H9 (cell line): Measurements from ENCODE around the gene GCNT1. TPM values are rescaled to one million over a fixed set of nuclear protein-coding genes. Genes with fewer than 3 reads are reported as not detected.
"Not testable (repeated sequence)": the region's sequence is repeated elsewhere in the genome, so short reads cannot be mapped to it uniquely, and the experiment has no call there.

Experiments used
- DNase-seq: peaks from one replicate; pipeline ENCODE4 v3.0.0-alpha.2; 2017
- H2AFZ ChIP-seq: one replicate; pipeline ENCODE4 v1.6.1; 2013; ENCODE audit warnings: mild to moderate bottlenecking, low read length, control low read depth, moderate library complexity
- H2AK5ac ChIP-seq: 2 replicates; pipeline ENCODE4 v1.6.1; 2013; ENCODE audit warnings: low read length, control low read depth, mixed read lengths; ENCODE audit not compliant: insufficient read length
- H2BK120ac ChIP-seq: one replicate; pipeline ENCODE4 v1.6.1; 2013; ENCODE audit warnings: low read depth, mild to moderate bottlenecking, low read length, control low read depth, inconsistent platforms; ENCODE audit not compliant: poor library complexity, severe bottlenecking
- H2BK12ac ChIP-seq: 2 replicates; pipeline ENCODE4 v1.6.1; 2013; ENCODE audit warnings: low read length, control low read depth, mixed read lengths, low read depth; ENCODE audit not compliant: insufficient read length
- H2BK15ac ChIP-seq: 2 replicates; pipeline ENCODE4 v1.6.1; 2013; ENCODE audit warnings: low read depth, low read length, control low read depth
- H2BK20ac ChIP-seq: one replicate; pipeline ENCODE4 v1.6.1; 2013; ENCODE audit warnings: low read depth, mild to moderate bottlenecking, low read length, control low read depth, inconsistent platforms; ENCODE audit not compliant: poor library complexity, severe bottlenecking
- H2BK5ac ChIP-seq: 2 replicates; pipeline ENCODE4 v1.6.1; 2013; ENCODE audit warnings: low read length, control low read depth, mixed read lengths; ENCODE audit not compliant: insufficient read length
- H3K14ac ChIP-seq: 2 replicates; pipeline ENCODE4 v1.6.1; 2013; ENCODE audit warnings: low read length, control low read depth; ENCODE audit not compliant: insufficient read depth
- H3K18ac ChIP-seq: 2 replicates; pipeline ENCODE4 v1.6.1; 2013; ENCODE audit warnings: low read depth, mild to moderate bottlenecking, mixed read lengths, low read length, control low read depth; ENCODE audit not compliant: insufficient read length
- H3K23ac ChIP-seq: 2 replicates; pipeline ENCODE4 v1.6.1; 2013; ENCODE audit warnings: low read length, control low read depth, mixed read lengths, low read depth; ENCODE audit not compliant: insufficient read length
- H3K23me2 ChIP-seq: 2 replicates; pipeline ENCODE4 v1.6.1; 2013; ENCODE audit warnings: low read depth, mild to moderate bottlenecking, mixed read lengths, low read length, control low read depth; ENCODE audit not compliant: insufficient read length, poor library complexity, severe bottlenecking
- H3K27ac ChIP-seq: 2 replicates; pipeline ENCODE4 v1.5.1; 2013; ENCODE audit warnings: low read length, control low read depth, mixed read lengths, low read depth; ENCODE audit not compliant: insufficient read length
- H3K27me3 ChIP-seq: 2 replicates; pipeline ENCODE4 v1.6.1; 2013; ENCODE audit warnings: low read length, control low read depth, inconsistent platforms; ENCODE audit not compliant: insufficient read depth
- H3K4ac ChIP-seq: 2 replicates; pipeline ENCODE4 v1.6.1; 2013; ENCODE audit warnings: low read depth, mild to moderate bottlenecking, control low read depth, inconsistent platforms, low read length, moderate library complexity
- H3K4me1 ChIP-seq: 2 replicates; pipeline ENCODE4 v1.6.1; 2013; ENCODE audit warnings: low read length, control low read depth, inconsistent platforms; ENCODE audit not compliant: insufficient read depth
- H3K4me2 ChIP-seq: 2 replicates; pipeline ENCODE4 v1.6.1; 2013; ENCODE audit warnings: low read length, control low read depth, mixed read lengths; ENCODE audit not compliant: insufficient read length, insufficient read depth
- H3K56ac ChIP-seq: 2 replicates; pipeline ENCODE4 v1.6.1; 2013; ENCODE audit warnings: low read depth, mild to moderate bottlenecking, mixed read lengths, low read length, control low read depth; ENCODE audit not compliant: insufficient read length
- H3K79me1 ChIP-seq: 2 replicates; pipeline ENCODE4 v1.6.1; 2013; ENCODE audit warnings: low read depth, mild to moderate bottlenecking, moderate library complexity, low read length, control low read depth, inconsistent platforms; ENCODE audit not compliant: insufficient read depth, poor library complexity, severe bottlenecking
- H3K79me2 ChIP-seq: 2 replicates; pipeline ENCODE4 v1.6.1; 2013; ENCODE audit warnings: low read length, control low read depth, inconsistent platforms; ENCODE audit not compliant: insufficient read depth
- H3K9ac ChIP-seq: 2 replicates; pipeline ENCODE4 v1.6.1; 2013; ENCODE audit warnings: low read length, control low read depth, mixed read lengths; ENCODE audit not compliant: insufficient read length; ENCODE audit errors: extremely low read depth
- H3K9me3 ChIP-seq: one replicate; pipeline ENCODE4 v1.6.1; 2013; ENCODE audit warnings: low read depth, low read length, inconsistent platforms; ENCODE audit not compliant: control insufficient read depth
- H3T11ph ChIP-seq: one replicate; pipeline ENCODE4 v1.6.1; 2013; ENCODE audit warnings: mild to moderate bottlenecking, low read length, control low read depth, inconsistent platforms
- H4K20me1 ChIP-seq: one replicate; pipeline ENCODE4 v1.6.1; 2013; ENCODE audit not compliant: control insufficient read depth, insufficient read length, insufficient read depth
- H4K5ac ChIP-seq: 2 replicates; pipeline ENCODE4 v1.6.1; 2013; ENCODE audit warnings: low read depth, mild to moderate bottlenecking, mixed read lengths, low read length, control low read depth; ENCODE audit not compliant: insufficient read length
- H4K8ac ChIP-seq: replicated peaks from 2 replicates; pipeline ENCODE4 v1.6.1; 2013; ENCODE audit warnings: low read length, control low read depth, mixed read lengths, low read depth; ENCODE audit not compliant: insufficient read length
- H4K91ac ChIP-seq: 2 replicates; pipeline ENCODE4 v1.6.1; 2013; ENCODE audit warnings: low read depth, mild to moderate bottlenecking, moderate library complexity, mixed read lengths, low read length, control low read depth; ENCODE audit not compliant: insufficient read length
- H3K27ac Mint-ChIP-seq, 3 experiments: 2 replicates in 2 of 3; 3 replicates in 1 of 3; pipeline ENCODE4 v1.8.0; 2020 to 2021; ENCODE audit warnings: mixed read lengths in 3 of 3, mild to moderate bottlenecking in 1 of 3, moderate library complexity in 1 of 3
- H3K27me3 Mint-ChIP-seq: 2 replicates; pipeline ENCODE4 v1.8.0; 2021; ENCODE audit warnings: low read depth, mild to moderate bottlenecking, moderate library complexity, mixed read lengths
- H3K36me3 Mint-ChIP-seq, 3 experiments: 2 replicates in 2 of 3; 3 replicates in 1 of 3; pipeline ENCODE4 v1.8.0; 2020 to 2021; ENCODE audit warnings: low read depth in 3 of 3, mixed read lengths in 3 of 3; ENCODE audit not compliant: insufficient read depth in 1 of 3
- H3K4me1 Mint-ChIP-seq, 2 experiments: 2 replicates each; pipeline ENCODE4 v1.8.0; 2020; ENCODE audit warnings: mixed read lengths in 2 of 2
- H3K4me3 Mint-ChIP-seq, 2 experiments: 2 replicates in 1 of 2; 3 replicates in 1 of 2; pipeline ENCODE4 v1.8.0; 2020 to 2021; ENCODE audit warnings: mild to moderate bottlenecking in 2 of 2, mixed read lengths in 2 of 2, moderate library complexity in 1 of 2
- H3K9me3 Mint-ChIP-seq, 2 experiments: 2 replicates in 1 of 2; 3 replicates in 1 of 2; pipeline ENCODE4 v1.8.0; 2020; ENCODE audit warnings: mild to moderate bottlenecking in 2 of 2, mixed read lengths in 2 of 2, moderate library complexity in 1 of 2
- CTCF ChIP-seq: fragments of 200-600 bp; sonication (generic); conservative IDR thresholded peaks from 3 replicates; pipeline ENCODE4 v1.8.0; 2021; ENCODE audit warnings: antibody characterized with exemption, mild to moderate bottlenecking
- WGBS: extraction: QIAGEN DNeasy Blood & Tissue Kit; methylation state at CpG from one replicate; pipeline ENCODE4 v1.1.7; 2013; ENCODE audit warnings: missing lambda C conversion rate, low lambda C conversion rate, mixed read lengths; ENCODE audit not compliant: insufficient read length; ENCODE audit errors: extremely low coverage; 5-methylcytosine and 5-hydroxymethylcytosine counted together
- total RNA-seq: library from RNA; stranded (reverse); gene quantifications from 2 replicates; pipeline ENCODE4 v1.2.1, GENCODE V29; 2021

Gene GCNT1
- total RNA-seq, 1 experiment from 2014 or later = 35.6 TPM

- Mint-ChIP-seq H3K27ac (peak overlapping the region in 2 of 3 experiments; percentile 8 to 37; a peak in 4 of 7 replicates), H3K9me3 (peaks cover 19 to 20% of the 10 kb centered on the region in 2 experiments), H3K36me3 (peaks cover 16 to 34% (median 27%) of the 10 kb centered on the region in 3 experiments), H3K4me1 (peaks cover 43 to 49% of the 10 kb centered on the region in 2 experiments), H3K4me3 (no peak overlapping the region), H3K27me3 (no peaks in the 10 kb centered on the region)
- Histone ChIP-seq H3K4ac (no peak overlapping the region), H2BK12ac (no peak overlapping the region), H3K27me3 (no peaks in the 10 kb centered on the region), H2BK20ac (no peak overlapping the region), H3K18ac (no peak overlapping the region), H2AK5ac (no peak overlapping the region), H2AFZ (no peak overlapping the region), H3K56ac (no peak overlapping the region), H3K4me1 (no peaks in the 10 kb centered on the region; the same call in 1 of the 2 replicates), H4K91ac (no peak overlapping the region), H2BK15ac (no peak overlapping the region), H4K8ac (no peak overlapping the region), H3K9ac (no peak overlapping the region), H3K9me3 (no peaks in the 10 kb centered on the region), H4K5ac (no peak overlapping the region), H3K23me2 (no peaks in the 10 kb centered on the region), H3K27ac (no peak overlapping the region), H2BK120ac (no peak overlapping the region), H4K20me1 (no peaks in the 10 kb centered on the region), H3K14ac (no peak overlapping the region), H3K23ac (no peak overlapping the region), H3T11ph (no peak overlapping the region), H3K4me2 (no peak overlapping the region), H3K79me2 (no peaks in the 10 kb centered on the region), H3K79me1 (no peaks in the 10 kb centered on the region), H2BK5ac (no peak overlapping the region)
- no CpG with 5 or more reads among the region's 4 CpGs for WGBS
- TF ChIP-seq CTCF = no peak
- no peak for DNase-seq
Measured at GRCh38 chr9:76475686-76476085, 16.7 kb downstream of the GCNT1 start.

DNA sequence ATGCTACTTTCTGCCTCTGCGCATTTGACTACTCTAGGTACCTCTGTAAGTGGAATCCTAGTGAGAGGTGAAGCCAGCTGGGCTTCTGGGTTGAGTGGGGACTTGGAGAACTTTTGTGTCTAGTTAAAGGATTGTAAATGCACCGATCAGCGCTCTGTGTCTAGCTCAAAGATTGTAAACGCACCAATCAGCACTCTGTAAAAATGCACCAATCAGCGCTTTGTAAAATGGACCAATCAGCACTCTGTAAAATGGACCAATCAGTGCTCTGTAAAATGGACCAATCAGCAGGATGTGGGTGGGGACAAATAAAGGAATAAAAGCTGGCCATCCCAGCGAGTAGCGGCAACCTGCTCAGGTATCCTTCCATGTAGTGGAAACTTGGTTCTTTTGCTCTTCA lies 18.8 kb downstream of the GCNT1 start:
- not testable (repeated sequence) for H2AFZ ChIP-seq, H3K18ac ChIP-seq, H3K9ac ChIP-seq, H3K56ac ChIP-seq, H3K79me2 ChIP-seq, H2BK12ac ChIP-seq, H3K27me3 ChIP-seq, H3K4me2 ChIP-seq, H3K23me2 ChIP-seq, H2BK5ac ChIP-seq, H3T11ph ChIP-seq, H4K20me1 ChIP-seq, H3K27me3 Mint-ChIP-seq, H4K8ac ChIP-seq, H2BK20ac ChIP-seq, H4K91ac ChIP-seq, H2AK5ac ChIP-seq, DNase-seq, H3K4me3 Mint-ChIP-seq, H3K27ac ChIP-seq, H3K9me3 ChIP-seq, H2BK15ac ChIP-seq, H3K23ac ChIP-seq, H3K4ac ChIP-seq, H3K79me1 ChIP-seq, H3K14ac ChIP-seq, H4K5ac ChIP-seq, H3K4me1 ChIP-seq, H2BK120ac ChIP-seq, H3K27ac Mint-ChIP-seq
- no CpG with 5 or more reads among the region's 7 CpGs for WGBS
- H3K4me1 Mint-ChIP-seq = peaks cover 22 to 28% of the 10 kb centered on the region in 2 experiments
- peaks cover 16 to 43% (median 30%) of the 10 kb centered on the region in 3 experiments for H3K36me3 Mint-ChIP-seq
- H3K9me3 Mint-ChIP-seq = peaks cover 20 to 21% of the 10 kb centered on the region in 2 experiments
